ENCODE measurements around the gene TUFT1.

Gene TUFT1

DNA sequence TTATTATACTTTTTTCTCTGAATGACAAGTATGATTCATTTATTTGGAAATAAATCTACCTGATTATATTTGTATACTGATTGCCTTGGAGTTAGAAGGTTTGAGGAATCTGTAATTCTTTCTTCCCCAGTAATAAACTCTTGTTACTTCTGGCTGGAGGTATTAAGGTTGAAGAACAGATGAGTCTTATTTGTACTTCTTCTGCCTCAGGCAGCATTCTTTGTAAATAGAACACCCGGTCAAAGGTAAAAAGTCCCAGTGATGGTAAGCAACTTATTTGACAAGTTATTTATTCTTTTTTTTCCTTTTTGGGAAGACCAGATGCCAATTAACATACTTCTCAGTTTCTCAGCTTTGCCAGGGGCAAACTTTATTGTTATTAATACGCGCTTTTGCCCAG, 84.7 kb downstream of the TUFT1 start:
- TF ChIP-seq, protein P1, sequence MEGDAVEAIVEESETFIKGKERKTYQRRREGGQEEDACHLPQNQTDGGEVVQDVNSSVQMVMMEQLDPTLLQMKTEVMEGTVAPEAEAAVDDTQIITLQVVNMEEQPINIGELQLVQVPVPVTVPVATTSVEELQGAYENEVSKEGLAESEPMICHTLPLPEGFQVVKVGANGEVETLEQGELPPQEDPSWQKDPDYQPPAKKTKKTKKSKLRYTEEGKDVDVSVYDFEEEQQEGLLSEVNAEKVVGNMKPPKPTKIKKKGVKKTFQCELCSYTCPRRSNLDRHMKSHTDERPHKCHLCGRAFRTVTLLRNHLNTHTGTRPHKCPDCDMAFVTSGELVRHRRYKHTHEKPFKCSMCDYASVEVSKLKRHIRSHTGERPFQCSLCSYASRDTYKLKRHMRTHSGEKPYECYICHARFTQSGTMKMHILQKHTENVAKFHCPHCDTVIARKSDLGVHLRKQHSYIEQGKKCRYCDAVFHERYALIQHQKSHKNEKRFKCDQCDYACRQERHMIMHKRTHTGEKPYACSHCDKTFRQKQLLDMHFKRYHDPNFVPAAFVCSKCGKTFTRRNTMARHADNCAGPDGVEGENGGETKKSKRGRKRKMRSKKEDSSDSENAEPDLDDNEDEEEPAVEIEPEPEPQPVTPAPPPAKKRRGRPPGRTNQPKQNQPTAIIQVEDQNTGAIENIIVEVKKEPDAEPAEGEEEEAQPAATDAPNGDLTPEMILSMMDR (IDR thresholded peaks at IDR 0.05; ENCODE audit: control insufficient read depth, insufficient read depth, low read depth, low read length, missing control alignments): no peak
- no peak overlapping the region for H3K4me3 ChIP-seq (ENCODE audit: control insufficient read depth, low read depth, low read length)
- no peak for DNase-seq (ENCODE audit: low read depth)

- H3K4me3 ChIP-seq (ENCODE audit: control insufficient read depth, low read depth, low read length): no peak overlapping the region
- DNase-seq (ENCODE audit: low read depth): no peak
- TF ChIP-seq, protein P1 (IDR thresholded peaks at IDR 0.05; ENCODE audit: control insufficient read depth, insufficient read depth, low read depth, low read length, missing control alignments): no peak
Measured at GRCh38 chr1:151626740-151627334, 86.7 kb downstream of the TUFT1 start.

GRCh38 chr1:151629278-151629677, 89.2 kb downstream of the TUFT1 start:
- TF ChIP-seq, protein P1 (IDR thresholded peaks at IDR 0.05; ENCODE audit: control insufficient read depth, insufficient read depth, low read depth, low read length, missing control alignments): no peak
- H3K4me3 ChIP-seq (ENCODE audit: control insufficient read depth, low read depth, low read length): no peak overlapping the region
- no peak for DNase-seq (ENCODE audit: low read depth)
